SJSA1 (cell line): ENCODE data around the gene MITF. TPM values are rescaled to one million over a fixed set of nuclear protein-coding genes. Genes with fewer than 3 reads are reported as not detected.
A peak's percentile ranks its signal among the peaks of the same experiment; 100 is the strongest.

Source experiments
- DNase-seq, 2 experiments: peaks; one replicate each; pipeline ENCODE4 v3.0.0-alpha.2; 2015 to 2020; ENCODE audit warnings: low spot score in 2 of 2, low read depth in 1 of 2
- H3K27ac ChIP-seq: fragments of 250-450 bp; sonication (Bioruptor Pico); 2 replicates; pipeline ENCODE4 v1.5.1; 2020; ENCODE audit warnings: mild to moderate bottlenecking, moderate library complexity
- H3K27me3 ChIP-seq: fragments of 250-450 bp; sonication (Bioruptor Pico); replicated peaks from 2 replicates; pipeline ENCODE4 v1.5.1; 2020; ENCODE audit warnings: mild to moderate bottlenecking, moderate library complexity
- H3K36me3 ChIP-seq: fragments of 250-450 bp; sonication (Bioruptor Pico); 2 replicates; pipeline ENCODE4 v1.5.1; 2020; ENCODE audit warnings: mild to moderate bottlenecking
- H3K4me1 ChIP-seq: fragments of 250-450 bp; sonication (Bioruptor Pico); replicated peaks from 2 replicates; pipeline ENCODE4 v1.6.1; 2021; ENCODE audit warnings: mild to moderate bottlenecking
- H3K4me3 ChIP-seq: fragments of 250-450 bp; sonication (Bioruptor Pico); 2 replicates; pipeline ENCODE4 v1.5.1; 2020; ENCODE audit warnings: mild to moderate bottlenecking
- H3K9me3 ChIP-seq: fragments of 250-450 bp; sonication (Bioruptor Pico); replicated peaks from 2 replicates; pipeline ENCODE4 v1.5.1; 2020; ENCODE audit warnings: mild to moderate bottlenecking
- total RNA-seq: library from RNA; depleted of rRNA; stranded (reverse); fragments of >200 nt; shearing (Covaris generic); gene quantifications from 2 replicates; pipeline ENCODE4 v1.2.3, GENCODE V29; 2014

Gene MITF
- total RNA-seq, 1 experiment from 2014 or later: 16.5 TPM

GRCh38 chr3:69828817-69829216 is 89.6 kb downstream of the MITF start:
- Histone ChIP-seq H3K4me1 (no peaks in the 10 kb centered on the region), H3K27ac (no peak overlapping the region), H3K9me3 (no peaks in the 10 kb centered on the region), H3K4me3 (no peak overlapping the region), H3K36me3 (no peaks in the 10 kb centered on the region), H3K27me3 (no peaks in the 10 kb centered on the region)
- DNase-seq: no peak

GRCh38 chr3:69830147-69830546 is 90.9 kb downstream of the MITF start:
- DNase-seq: no peak
- no peaks in the 10 kb centered on the region for H3K9me3 ChIP-seq
- H3K36me3 ChIP-seq: no peaks in the 10 kb centered on the region
- H3K27ac ChIP-seq: no peak overlapping the region
- H3K4me1 ChIP-seq: no peaks in the 10 kb centered on the region
- H3K4me3 ChIP-seq: no peak overlapping the region
- H3K27me3 ChIP-seq: no peaks in the 10 kb centered on the region

GRCh38 chr3:69831737-69832136 is 92.5 kb downstream of the MITF start:
- Histone ChIP-seq H3K27me3 (no peaks in the 10 kb centered on the region), H3K9me3 (no peaks in the 10 kb centered on the region), H3K4me1 (no peaks in the 10 kb centered on the region), H3K36me3 (no peaks in the 10 kb centered on the region), H3K27ac (no peak overlapping the region), H3K4me3 (no peak overlapping the region)
- no peak for DNase-seq

GRCh38 chr3:69833591-69833990 is 94.3 kb downstream of the MITF start:
- H3K36me3 ChIP-seq: no peaks in the 10 kb centered on the region
- H3K4me3 ChIP-seq: no peak overlapping the region
- H3K4me1 ChIP-seq: peaks cover 11% of the 10 kb centered on the region
- no peaks in the 10 kb centered on the region for H3K27me3 ChIP-seq
- H3K27ac ChIP-seq: no peak overlapping the region
- DNase-seq: no peak
- H3K9me3 ChIP-seq: no peaks in the 10 kb centered on the region

- Histone ChIP-seq H3K27ac (0 out of 2 replicates have a peak overlapping the region, but pooled peaks have one; percentile 2), H3K36me3 (no peaks in the 10 kb centered on the region), H3K4me3 (no peak overlapping the region), H3K27me3 (no peaks in the 10 kb centered on the region), H3K4me1 (peaks cover 16% of the 10 kb centered on the region), H3K9me3 (no peaks in the 10 kb centered on the region)
- DNase-seq: peak in 1 of 2 experiments; percentile 47
These were observed 99.0 kb downstream of the MITF start for GRCh38 chr3:69838217-69838616.

- Histone ChIP-seq H3K9me3 (no peaks in the 10 kb centered on the region), H3K36me3 (no peaks in the 10 kb centered on the region), H3K27ac (0 out of 2 replicates have a peak overlapping the region, but pooled peaks have one; percentile 2), H3K4me3 (no peak overlapping the region), H3K27me3 (no peaks in the 10 kb centered on the region), H3K4me1 (peaks cover 16% of the 10 kb centered on the region)
- peak in 1 of 2 experiments; percentile 14 for DNase-seq
These were observed 99.6 kb downstream of the MITF start for GRCh38 chr3:69838696-69839515.

- no peaks in the 10 kb centered on the region for H3K27me3 ChIP-seq
- H3K36me3 ChIP-seq: no peaks in the 10 kb centered on the region
- no peak overlapping the region for H3K27ac ChIP-seq
- peaks cover 16% of the 10 kb centered on the region for H3K4me1 ChIP-seq
- no peak for DNase-seq
- H3K4me3 ChIP-seq: no peak overlapping the region
- no peaks in the 10 kb centered on the region for H3K9me3 ChIP-seq
These were observed 103.1 kb downstream of the MITF start for GRCh38 chr3:69842351-69842750.

- peaks cover 14% of the 10 kb centered on the region for H3K4me1 ChIP-seq
- H3K9me3 ChIP-seq: no peaks in the 10 kb centered on the region
- no peak overlapping the region for H3K4me3 ChIP-seq
These were observed 103.5 kb downstream of the MITF start for GRCh38 chr3:69842789-69843188.

GRCh38 chr3:69844706-69845105 is 105.4 kb downstream of the MITF start:
- no peak for DNase-seq
- Histone ChIP-seq H3K4me3 (no peak overlapping the region), H3K27me3 (no peaks in the 10 kb centered on the region), H3K27ac (no peak overlapping the region), H3K4me1 (0 out of 2 replicates have a peak, but pooled peaks cover 3% of the 10 kb centered on the region), H3K9me3 (no peaks in the 10 kb centered on the region), H3K36me3 (no peaks in the 10 kb centered on the region)

More at GRCh38 chr3:69842789-69843188, 103.5 kb downstream of the MITF start:
- no peaks in the 10 kb centered on the region for H3K36me3 ChIP-seq
- no peaks in the 10 kb centered on the region for H3K27me3 ChIP-seq
- DNase-seq: no peak
- H3K27ac ChIP-seq: no peak overlapping the region

- Histone ChIP-seq H3K4me3 (no peak overlapping the region), H3K36me3 (no peaks in the 10 kb centered on the region), H3K27ac (no peak overlapping the region), H3K4me1 (0 out of 2 replicates have a peak, but pooled peaks cover 3% of the 10 kb centered on the region), H3K9me3 (no peaks in the 10 kb centered on the region), H3K27me3 (no peaks in the 10 kb centered on the region)
- DNase-seq: no peak
These were observed 108.0 kb downstream of the MITF start for GRCh38 chr3:69847303-69847702.

- H3K27ac ChIP-seq: no peak overlapping the region
- no peak overlapping the region for H3K4me3 ChIP-seq
- no peaks in the 10 kb centered on the region for H3K27me3 ChIP-seq
- no peaks in the 10 kb centered on the region for H3K36me3 ChIP-seq
- H3K9me3 ChIP-seq: no peaks in the 10 kb centered on the region
- no peak for DNase-seq
- 0 out of 2 replicates have a peak, but pooled peaks cover 3% of the 10 kb centered on the region for H3K4me1 ChIP-seq
These were observed 108.8 kb downstream of the MITF start for GRCh38 chr3:69848113-69848512.

GRCh38 chr3:69850849-69851248 is 111.6 kb downstream of the MITF start:
- H3K4me3 ChIP-seq: no peak overlapping the region
- no peak overlapping the region for H3K27ac ChIP-seq
- no peaks in the 10 kb centered on the region for H3K9me3 ChIP-seq
- no peaks in the 10 kb centered on the region for H3K36me3 ChIP-seq
- H3K4me1 ChIP-seq: peaks cover 10% of the 10 kb centered on the region
- no peak for DNase-seq
- H3K27me3 ChIP-seq: no peaks in the 10 kb centered on the region

- Histone ChIP-seq H3K27ac (no peak overlapping the region), H3K36me3 (no peaks in the 10 kb centered on the region), H3K4me3 (no peak overlapping the region), H3K9me3 (no peaks in the 10 kb centered on the region), H3K4me1 (peaks cover 11% of the 10 kb centered on the region), H3K27me3 (no peaks in the 10 kb centered on the region)
- DNase-seq: no peak
These were observed 113.8 kb downstream of the MITF start for GRCh38 chr3:69853027-69853426.

GRCh38 chr3:69855436-69856162 is 116.3 kb downstream of the MITF start:
- H3K4me3 ChIP-seq: no peak overlapping the region

More at GRCh38 chr3:69855436-69856162, 116.3 kb downstream of the MITF start:
- Histone ChIP-seq H3K27me3 (no peaks in the 10 kb centered on the region), H3K36me3 (no peaks in the 10 kb centered on the region), H3K27ac (no peak overlapping the region), H3K9me3 (no peaks in the 10 kb centered on the region), H3K4me1 (peaks cover 9% of the 10 kb centered on the region)
- DNase-seq: peak in 1 of 2 experiments; percentile 35
